ENCODE results near the gene PPP2R2B. TPM values are rescaled to one million over a fixed set of nuclear protein-coding genes. Genes with fewer than 3 reads are reported as not detected.

Gene PPP2R2B
- total and polyA plus RNA-seq, 2 of the 4 experiments (the other 2 are of a cell fraction), result not detected

DNA sequence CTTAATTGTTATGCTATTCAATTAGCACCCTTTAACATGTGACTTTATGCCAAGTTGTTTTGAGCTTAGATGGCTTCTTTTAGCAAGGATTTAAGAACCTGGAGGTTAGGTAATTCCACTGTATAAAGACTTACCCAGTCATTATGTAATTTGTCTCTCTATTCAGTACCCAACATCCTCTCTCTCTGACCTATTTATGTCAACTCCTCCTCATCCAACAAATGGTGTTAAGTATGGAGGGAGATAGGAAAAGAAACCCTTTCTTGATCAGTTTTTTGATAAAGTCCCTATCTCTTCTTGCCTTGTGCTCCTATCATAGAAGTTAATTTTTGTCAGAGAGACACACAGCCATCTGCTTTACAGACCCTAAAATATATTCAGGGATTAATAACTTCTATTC, 181.3 kb downstream of the PPP2R2B start:
- dilution Hi-C loops (cut with HindIII; ENCODE audit: low sequenced_read_pairs, unreplicated experiment), result no loop called here
- no peak overlapping the region for H3K56ac ChIP-seq (ENCODE audit: extremely low read depth, insufficient read depth, low read length)
- CTCF ChIA-PET, result no interaction called here

More for the DNA sequence above, 181.3 kb downstream of the PPP2R2B start:
- Histone ChIP-seq H2BK5ac (ENCODE audit: low read depth, low read length, poor library complexity, severe bottlenecking) (no peak overlapping the region), H3K36me3 (ENCODE audit: control insufficient read depth, insufficient read depth, low read length) (no peaks in the 10 kb centered on the region), H3K9me1 (ENCODE audit: insufficient read depth, low read length) (no peaks in the 10 kb centered on the region), H3K18ac (ENCODE audit: low read depth, low read length) (no peak overlapping the region), H2BK120ac (ENCODE audit: low read depth, low read length) (no peak overlapping the region), H4K91ac (ENCODE audit: insufficient read depth, low read depth, low read length) (no peak overlapping the region), H3K27ac (ENCODE audit: insufficient read depth, low read length) (no peak overlapping the region), H2AK9ac (replicated peaks; ENCODE audit: low read depth, low read length, poor library complexity) (no peak overlapping the region), H3K4me1 (ENCODE audit: control insufficient read depth, insufficient read depth, low read length) (no peaks in the 10 kb centered on the region), H2BK15ac (ENCODE audit: low read depth, low read length) (no peak overlapping the region), H3K79me1 (ENCODE audit: low read depth in 1 of 2, low read length in 2 of 2) (no peaks in the 10 kb centered on the region), H3K27me3 (ENCODE audit: control insufficient read depth, insufficient read depth, low read length) (no peaks in the 10 kb centered on the region), H4K5ac (ENCODE audit: low read depth, low read length) (no peak overlapping the region), H3K23ac (ENCODE audit: low read depth, low read length) (no peak overlapping the region), H3K9ac (ENCODE audit: low read depth, low read length) (no peak overlapping the region), H4K20me1 (ENCODE audit: insufficient read depth, low read length) (no peaks in the 10 kb centered on the region), H2BK20ac (ENCODE audit: low read depth, low read length) (no peak overlapping the region), H3K4ac (ENCODE audit: low read depth, low read length) (no peak overlapping the region), H3K4me2 (ENCODE audit: low read depth, low read length) (no peak overlapping the region), H2AFZ (replicated peaks; ENCODE audit: low read length, poor library complexity) (no peak overlapping the region), H3K9me3 (ENCODE audit: control insufficient read depth, insufficient read depth, low read length) (peaks cover 1% of the 10 kb centered on the region; the same call in 1 of the 2 replicates), H4K8ac (ENCODE audit: low read depth in 2 of 2, low read length in 2 of 2) (no peak overlapping the region), H3K14ac (replicated peaks; ENCODE audit: low read depth, low read length) (no peak overlapping the region), H2AK5ac (ENCODE audit: low read depth, low read length) (no peak overlapping the region), H3K4me3 (ENCODE audit: insufficient read depth, low read depth, low read length) (no peak overlapping the region)
- ATAC-seq (ENCODE audit: low read depth) (no peak), DNase-seq (no peak)
- TF ChIP-seq CEBPB (IDR thresholded peaks at IDR 0.05; ENCODE audit: low read depth, low read length) (no peak), ELK1 (IDR thresholded peaks at IDR 0.05; ENCODE audit: borderline replicate concordance, low read depth, low read length) (no peak), FOS (IDR thresholded peaks at IDR 0.05; ENCODE audit: low read depth, low read length) (no peak)
- intact Hi-C loops (cut with micrococcal nuclease), result no loop called here
- in situ Hi-C loops (cut with MboI; ENCODE audit: low sequenced_read_pairs), result no loop called here
- POLR2A ChIA-PET (ENCODE audit: unreplicated experiment), result no interaction called here
- no TSS peak for BruUV-seq (replicated peaks)
